ENCODE results near the gene ERN1.
"Not testable (repeated sequence)": the region's sequence is repeated elsewhere in the genome, so short reads cannot be mapped to it uniquely, and the experiment has no call there.

ERN1 gene

GRCh38 chr17:64133546-64134215, 3.7 kb upstream of the ERN1 start:
- Histone ChIP-seq H3K9ac (ENCODE audit: low read depth, low read length) (no peak overlapping the region), H3K36me3 (ENCODE audit: insufficient read depth, low read length) (no peaks in the 10 kb centered on the region), H3K27me3 (ENCODE audit: insufficient read depth, low read length) (peaks cover 25% of the 10 kb centered on the region), H3K4me3 (ENCODE audit: low read length) (no peak overlapping the region), H3K27ac (ENCODE audit: low read depth, low read length) (no peak overlapping the region), H3K4me1 (ENCODE audit: insufficient read depth, low read length) (peaks cover 8% of the 10 kb centered on the region; the same call in 1 of the 2 replicates), H3K9me3 (ENCODE audit: insufficient read depth, low read depth, low read length) (no peaks in the 10 kb centered on the region)
- 51% methylated on average over 8 of the region's 8 CpGs for WGBS

DNA sequence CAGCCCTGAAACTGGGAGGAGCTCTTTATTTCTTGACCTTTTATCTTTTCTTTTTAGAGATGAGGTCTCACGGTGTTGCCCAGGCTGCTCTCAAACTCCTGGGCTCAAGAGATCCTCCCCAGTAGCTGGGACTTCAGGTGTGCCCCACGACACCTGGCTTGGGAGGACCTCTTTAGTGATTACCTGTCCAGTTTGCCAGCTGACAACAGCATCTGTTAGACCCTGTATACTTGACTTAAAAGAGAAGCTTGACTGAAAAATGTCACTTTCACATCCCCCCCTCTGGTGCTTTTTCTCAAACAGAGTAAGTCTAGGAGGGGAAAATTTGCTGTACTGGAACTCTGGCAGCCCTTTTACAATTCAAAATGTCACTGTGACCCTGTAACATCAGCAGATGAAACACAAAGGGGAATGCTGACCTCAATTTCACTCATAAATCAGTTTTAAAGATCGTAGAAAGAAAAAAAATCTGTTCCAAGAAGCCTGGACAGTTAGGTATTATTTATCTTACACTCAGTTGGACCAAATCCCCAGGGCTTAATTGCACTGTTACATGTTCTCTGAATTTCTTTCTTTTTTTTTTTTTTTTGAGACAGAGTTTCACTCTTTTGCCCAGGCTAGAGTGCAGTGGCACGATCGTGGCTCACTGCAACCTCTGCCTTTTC, 1.8 kb upstream of the ERN1 start:
- H3K9ac ChIP-seq (ENCODE audit: low read depth, low read length) = no peak overlapping the region
- H3K36me3 ChIP-seq (ENCODE audit: insufficient read depth, low read length) = no peaks in the 10 kb centered on the region
- H3K27me3 ChIP-seq (ENCODE audit: insufficient read depth, low read length) = peaks cover 33% of the 10 kb centered on the region
- H3K9me3 ChIP-seq (ENCODE audit: insufficient read depth, low read depth, low read length) = no peaks in the 10 kb centered on the region
- peaks cover 9% of the 10 kb centered on the region; the same call in 1 of the 2 replicates for H3K4me1 ChIP-seq (ENCODE audit: insufficient read depth, low read length)
- H3K4me3 ChIP-seq (ENCODE audit: low read length) = no peak overlapping the region
- 92% methylated on average over 5 of the region's 5 CpGs for WGBS
- no peak overlapping the region for H3K27ac ChIP-seq (ENCODE audit: low read depth, low read length)

DNA sequence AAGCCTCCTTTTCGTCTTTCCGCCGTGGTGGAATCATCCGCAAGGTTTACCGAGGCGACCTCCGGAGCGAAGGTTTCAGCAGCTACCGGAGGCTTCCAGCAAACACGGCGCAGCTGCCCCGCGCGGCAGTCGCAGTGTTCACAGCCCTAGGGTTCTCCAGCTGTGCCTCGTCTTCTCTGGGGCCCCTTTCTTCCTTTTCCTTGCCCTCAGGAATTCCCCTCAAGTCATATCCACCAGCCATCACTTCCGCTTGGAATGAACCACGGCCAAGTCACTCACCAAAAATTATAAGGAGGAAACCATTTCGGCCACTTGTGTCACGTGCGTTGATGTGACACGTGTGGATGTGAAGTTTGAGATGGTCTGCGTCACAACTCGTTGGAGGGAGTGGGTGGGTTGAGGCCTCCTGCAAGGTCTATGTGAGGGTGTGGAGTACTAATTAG, 636 bp upstream of the ERN1 start:
- H3K4me1 ChIP-seq (ENCODE audit: insufficient read depth, low read length) = peaks cover 9% of the 10 kb centered on the region; the same call in 1 of the 2 replicates

GRCh38 chr17:64129515-64129764, 504 bp downstream of the ERN1 start:
- Histone ChIP-seq H3K9me3 (ENCODE audit: insufficient read depth, low read depth, low read length) (no peaks in the 10 kb centered on the region), H3K4me3 (ENCODE audit: low read length) (peak overlapping the region; percentile 77), H3K27ac (ENCODE audit: low read depth, low read length) (no peak overlapping the region), H3K36me3 (ENCODE audit: insufficient read depth, low read length) (no peaks in the 10 kb centered on the region), H3K9ac (ENCODE audit: low read depth, low read length) (peak overlapping the region; percentile 64), H3K4me1 (ENCODE audit: insufficient read depth, low read length) (peaks cover 9% of the 10 kb centered on the region; the same call in 1 of the 2 replicates), H3K27me3 (ENCODE audit: insufficient read depth, low read length) (peaks cover 33% of the 10 kb centered on the region)
- WGBS = under 1% methylated on average over 31 of the region's 31 CpGs

More for the DNA sequence above, 636 bp upstream of the ERN1 start:
- Histone ChIP-seq H3K9me3 (ENCODE audit: insufficient read depth, low read depth, low read length) (no peaks in the 10 kb centered on the region), H3K9ac (ENCODE audit: low read depth, low read length) (peak overlapping the region; percentile 57), H3K27me3 (ENCODE audit: insufficient read depth, low read length) (peaks cover 33% of the 10 kb centered on the region), H3K27ac (ENCODE audit: low read depth, low read length) (peak overlapping the region; percentile 23; the same call in 1 of the 2 replicates), H3K4me3 (ENCODE audit: low read length) (peak overlapping the region; percentile 50), H3K36me3 (ENCODE audit: insufficient read depth, low read length) (no peaks in the 10 kb centered on the region)
- 29% methylated on average over 24 of the region's 24 CpGs for WGBS

GRCh38 chr17:64128787-64129514, 993 bp downstream of the ERN1 start:
- Histone ChIP-seq H3K9ac (ENCODE audit: low read depth, low read length) (peak overlapping the region; percentile 64), H3K9me3 (ENCODE audit: insufficient read depth, low read depth, low read length) (no peaks in the 10 kb centered on the region), H3K36me3 (ENCODE audit: insufficient read depth, low read length) (no peaks in the 10 kb centered on the region), H3K27me3 (ENCODE audit: insufficient read depth, low read length) (peaks cover 33% of the 10 kb centered on the region), H3K4me3 (ENCODE audit: low read length) (peak overlapping the region; percentile 77), H3K4me1 (ENCODE audit: insufficient read depth, low read length) (peaks cover 9% of the 10 kb centered on the region; the same call in 1 of the 2 replicates), H3K27ac (ENCODE audit: low read depth, low read length) (no peak overlapping the region)
- WGBS = 28% methylated on average over 15 of the region's 15 CpGs

DNA sequence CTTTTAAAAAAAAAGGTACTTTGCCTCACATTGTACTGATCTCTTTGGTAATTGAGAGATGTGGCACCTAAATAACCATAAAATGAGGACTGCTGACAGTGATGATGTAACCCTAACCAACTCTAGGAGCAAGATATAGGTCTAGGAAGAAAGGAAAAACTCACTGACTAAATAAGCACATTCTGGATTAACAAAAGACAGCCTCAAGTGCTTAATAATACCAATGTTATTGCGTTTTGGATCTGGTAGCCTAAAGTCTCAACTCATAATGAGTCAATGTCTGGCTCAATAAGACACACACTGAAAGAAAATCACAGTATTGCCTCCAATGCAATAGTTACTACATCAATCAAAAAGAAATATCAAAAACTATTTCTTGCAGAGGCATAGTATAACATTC, 3.0 kb downstream of the ERN1 start:
- Histone ChIP-seq H3K27ac (ENCODE audit: low read depth, low read length) (no peak overlapping the region), H3K27me3 (ENCODE audit: insufficient read depth, low read length) (peaks cover 33% of the 10 kb centered on the region), H3K4me1 (ENCODE audit: insufficient read depth, low read length) (peaks cover 9% of the 10 kb centered on the region; the same call in 1 of the 2 replicates), H3K9me3 (ENCODE audit: insufficient read depth, low read depth, low read length) (no peaks in the 10 kb centered on the region), H3K4me3 (ENCODE audit: low read length) (no peak overlapping the region), H3K9ac (ENCODE audit: low read depth, low read length) (no peak overlapping the region), H3K36me3 (ENCODE audit: insufficient read depth, low read length) (no peaks in the 10 kb centered on the region)
- 95% methylated on average over 1 of the region's 1 CpG for WGBS

GRCh38 chr17:64125937-64126336, 4.0 kb downstream of the ERN1 start:
- H3K4me3 ChIP-seq (ENCODE audit: low read length) = no peak overlapping the region
- peaks cover 8% of the 10 kb centered on the region; the same call in 1 of the 2 replicates for H3K4me1 ChIP-seq (ENCODE audit: insufficient read depth, low read length)
- no peaks in the 10 kb centered on the region for H3K9me3 ChIP-seq (ENCODE audit: insufficient read depth, low read depth, low read length)
- no peak overlapping the region for H3K27ac ChIP-seq (ENCODE audit: low read depth, low read length)
- H3K27me3 ChIP-seq (ENCODE audit: insufficient read depth, low read length) = peaks cover 23% of the 10 kb centered on the region
- no peaks in the 10 kb centered on the region for H3K36me3 ChIP-seq (ENCODE audit: insufficient read depth, low read length)
- WGBS = 84% methylated on average over 3 of the region's 3 CpGs
- H3K9ac ChIP-seq (ENCODE audit: low read depth, low read length) = no peak overlapping the region

GRCh38 chr17:64124609-64125008, 5.3 kb downstream of the ERN1 start:
- no peaks in the 10 kb centered on the region for H3K36me3 ChIP-seq (ENCODE audit: insufficient read depth, low read length)
- no peaks in the 10 kb centered on the region for H3K9me3 ChIP-seq (ENCODE audit: insufficient read depth, low read depth, low read length)
- no peak overlapping the region for H3K27ac ChIP-seq (ENCODE audit: low read depth, low read length)
- H3K9ac ChIP-seq (ENCODE audit: low read depth, low read length) = no peak overlapping the region
- 89% methylated on average over 2 of the region's 3 CpGs for WGBS
- H3K27me3 ChIP-seq (ENCODE audit: insufficient read depth, low read length) = peaks cover 17% of the 10 kb centered on the region
- peaks cover 4% of the 10 kb centered on the region; the same call in 1 of the 2 replicates for H3K4me1 ChIP-seq (ENCODE audit: insufficient read depth, low read length)
- no peak overlapping the region for H3K4me3 ChIP-seq (ENCODE audit: low read length)

DNA sequence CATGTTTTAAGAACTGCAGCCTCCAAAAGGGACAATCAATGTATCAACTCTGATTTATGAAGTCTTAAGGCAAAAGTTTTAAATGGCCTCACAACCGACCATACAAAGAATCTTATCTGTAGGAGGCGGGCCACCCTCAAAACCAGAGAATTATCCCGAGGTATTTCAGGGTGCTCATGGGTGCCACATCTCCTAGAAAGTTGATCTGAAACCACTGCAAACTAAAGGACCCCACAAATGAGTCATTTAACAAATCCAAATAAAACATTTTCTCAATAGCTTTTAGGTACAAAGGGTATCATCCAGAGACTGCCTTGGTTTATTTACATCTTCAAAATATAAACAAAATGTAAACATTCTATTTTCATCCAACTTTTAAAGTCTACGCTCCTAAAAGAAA, 6.8 kb downstream of the ERN1 start:
- Histone ChIP-seq H3K9me3 (ENCODE audit: insufficient read depth, low read depth, low read length) (no peaks in the 10 kb centered on the region), H3K4me3 (ENCODE audit: low read length) (no peak overlapping the region), H3K9ac (ENCODE audit: low read depth, low read length) (no peak overlapping the region), H3K27ac (ENCODE audit: low read depth, low read length) (no peak overlapping the region), H3K4me1 (ENCODE audit: insufficient read depth, low read length) (no peaks in the 10 kb centered on the region), H3K36me3 (ENCODE audit: insufficient read depth, low read length) (no peaks in the 10 kb centered on the region), H3K27me3 (ENCODE audit: insufficient read depth, low read length) (peaks cover 2% of the 10 kb centered on the region; the same call in 1 of the 2 replicates)
- 89% methylated on average over 4 of the region's 4 CpGs for WGBS

- 96% methylated on average over 13 of the region's 13 CpGs for WGBS
- H3K4me3 ChIP-seq (ENCODE audit: low read length); H3K27ac ChIP-seq (ENCODE audit: low read depth, low read length); H3K9me3 ChIP-seq (ENCODE audit: insufficient read depth, low read depth, low read length); H3K36me3 ChIP-seq (ENCODE audit: insufficient read depth, low read length); H3K9ac ChIP-seq (ENCODE audit: low read depth, low read length); H3K27me3 ChIP-seq (ENCODE audit: insufficient read depth, low read length); H3K4me1 ChIP-seq (ENCODE audit: insufficient read depth, low read length): not testable (repeated sequence)
These were observed 8.8 kb downstream of the ERN1 start for GRCh38 chr17:64120972-64121786.
